SK-N-SH (cell line): ENCODE measurements around the gene KCNC3. TPM values are rescaled to one million over a fixed set of nuclear protein-coding genes. Genes with fewer than 3 reads are reported as not detected.
"Not testable (repeated sequence)": the region's sequence is repeated elsewhere in the genome, so short reads cannot be mapped to it uniquely, and the experiment has no call there.

Experiments used
- CTCF ChIA-PET: fragments of 300-600, 350-600 bp; formaldehyde crosslinking; extraction: SDS; loops from one replicate; lab custom pipeline; 2021; lab: Yijun Ruan, JAX
- POLR2A ChIA-PET: fragments of 350-600 bp; sonication (Branson Sonifier 250); formaldehyde crosslinking; extraction: SDS; loops from one replicate; lab custom pipeline; 2020; ENCODE audit warnings: antibody characterized with exemption, inconsistent platforms; lab: Yijun Ruan, JAX
- DNase-seq: peaks from one replicate; pipeline ENCODE4 v3.0.0; 2012
- H2AFZ ChIP-seq: fragments of 200-600 bp; sonication (generic); 2 replicates; pipeline ENCODE4 v1.8.1; 2016; ENCODE audit warnings: antibody characterized with exemption, mild to moderate bottlenecking, low read depth
- H3F3A ChIP-seq: fragments of 200-600 bp; sonication (generic); replicated peaks from 2 replicates; pipeline ENCODE3; 2016; ENCODE audit warnings: antibody characterized with exemption, mild to moderate bottlenecking; ENCODE audit not compliant: insufficient read depth
- H3K27ac ChIP-seq, 2 experiments: fragments of 200-500 bp in 1 of 2; fragments of 200-600 bp in 1 of 2; sonication (Bioruptor generic) in 1 of 2; sonication (generic), shearing (Covaris generic) in 1 of 2; 2 replicates each; pipeline versions ENCODE4 v1.5.1 to v1.6.1; 2014 to 2016; ENCODE audit warnings: low read depth in 2 of 2, inconsistent platforms in 1 of 2, low read length in 1 of 2, mild to moderate bottlenecking in 1 of 2, mixed read lengths in 1 of 2
- H3K27me3 ChIP-seq: fragments of 200-600 bp; sonication (generic), shearing (Covaris generic); 2 replicates; pipeline ENCODE4 v1.6.1; 2016; ENCODE audit warnings: mixed run types; ENCODE audit not compliant: insufficient read depth
- H3K36me3 ChIP-seq, 2 experiments: fragments of 200-500 bp in 1 of 2; fragments of 200-600 bp in 1 of 2; sonication (Bioruptor generic) in 1 of 2; sonication (generic) in 1 of 2; replicated peaks in 1 of 2; 2 replicates each; pipeline versions ENCODE3 to v1.5.1; 2014 to 2016; ENCODE audit warnings: low read length in 1 of 2, mild to moderate bottlenecking in 1 of 2; ENCODE audit not compliant: insufficient read depth in 2 of 2, control insufficient read depth in 1 of 2
- H3K4me1 ChIP-seq, 2 experiments: fragments of 200-500 bp in 1 of 2; fragments of 200-600 bp in 1 of 2; sonication (Bioruptor generic) in 1 of 2; sonication (generic), shearing (Covaris generic) in 1 of 2; 2 replicates each; pipeline versions ENCODE4 v1.5.1 to v1.6.1; 2014 to 2016; ENCODE audit warnings: low read depth in 1 of 2, low read length in 1 of 2, mixed run types in 1 of 2; ENCODE audit not compliant: insufficient read depth in 2 of 2, control insufficient read depth in 1 of 2
- H3K4me2 ChIP-seq: fragments of 200-600 bp; sonication (generic), shearing (Covaris generic); 2 replicates; pipeline ENCODE4 v1.6.1; 2017; ENCODE audit warnings: mixed run types
- H3K4me3 ChIP-seq, 2 experiments: fragments of 200-500 bp in 1 of 2; fragments of 200-600 bp in 1 of 2; sonication (Bioruptor generic) in 1 of 2; sonication (generic), shearing (Covaris generic) in 1 of 2; 2 replicates each; pipeline versions ENCODE4 v1.5.1 to v1.8.1; 2014 to 2016; ENCODE audit warnings: low read depth in 2 of 2, inconsistent platforms in 1 of 2, low read length in 1 of 2, mild to moderate bottlenecking in 1 of 2, mixed read lengths in 1 of 2, moderate library complexity in 1 of 2
- H3K79me2 ChIP-seq: fragments of 200-600 bp; sonication (generic); 2 replicates; pipeline ENCODE4 v1.8.1; 2017; ENCODE audit warnings: mild to moderate bottlenecking; ENCODE audit not compliant: insufficient read depth
- H3K9ac ChIP-seq: fragments of 200-600 bp; sonication (generic); 2 replicates; pipeline ENCODE4 v1.6.1; 2017; ENCODE audit warnings: mixed run types
- H3K9me2 ChIP-seq: fragments of 200-600 bp; sonication (generic); 2 replicates; pipeline ENCODE4 v1.6.1; 2017; ENCODE audit warnings: mixed run types
- H3K9me3 ChIP-seq: fragments of 200-600 bp; sonication (generic); 2 replicates; pipeline ENCODE4 v1.6.1; 2017; ENCODE audit warnings: mixed run types, mild to moderate bottlenecking, moderate library complexity
- H4K20me1 ChIP-seq: fragments of 200-600 bp; sonication (generic); 2 replicates; pipeline ENCODE4 v1.6.1; 2017; ENCODE audit warnings: mild to moderate bottlenecking, mixed run types; ENCODE audit not compliant: insufficient read depth
- FOSL2 ChIP-seq: IDR thresholded peaks from 2 replicates; pipeline ENCODE4 v1.4.0; 2012; ENCODE audit warnings: low read depth, mild to moderate bottlenecking, moderate library complexity, borderline replicate concordance
- FOXJ3 ChIP-seq: sonication (generic); formaldehyde crosslinking; IDR thresholded peaks from 2 replicates; pipeline ENCODE4 v1.5.1; 2020; ENCODE audit warnings: mild to moderate bottlenecking, missing genetic modification reagents
- GATA2 ChIP-seq: sonication (generic); formaldehyde crosslinking; IDR thresholded peaks from 2 replicates; pipeline ENCODE4 v1.5.0; 2020; ENCODE audit warnings: mild to moderate bottlenecking, missing genetic modification reagents
- NFIC ChIP-seq: IDR thresholded peaks from 2 replicates; pipeline ENCODE4 v1.4.0; 2012; ENCODE audit warnings: borderline replicate concordance
- POLR2AphosphoS5 ChIP-seq: IDR thresholded peaks from 2 replicates; pipeline ENCODE4 v1.6.1; 2012; ENCODE audit warnings: low read depth, low read length
- RXRA ChIP-seq: IDR thresholded peaks from 2 replicates; pipeline ENCODE4 v1.4.0; 2012; ENCODE audit warnings: low read depth, mild to moderate bottlenecking, borderline replicate concordance
- SMC3 ChIP-seq: IDR thresholded peaks from 2 replicates; pipeline ENCODE4 v1.6.1; 2012; ENCODE audit warnings: low read depth, low read length, improper control_type of control experiment
- TEAD4 ChIP-seq: IDR thresholded peaks from 2 replicates; pipeline ENCODE4 v1.4.0; 2012; ENCODE audit warnings: mild to moderate bottlenecking, borderline replicate concordance; ENCODE audit not compliant: insufficient read depth
- ZBTB33 ChIP-seq: IDR thresholded peaks from 2 replicates; pipeline ENCODE4 v1.4.0; 2012; ENCODE audit warnings: low read depth, borderline replicate concordance
- WGBS: methylation state at CpG from one replicate; pipeline ENCODE4 v1.1.6; 2017; ENCODE audit warnings: low lambda C conversion rate; 5-methylcytosine and 5-hydroxymethylcytosine counted together
- polyA plus RNA-seq, 3 experiments: library from polyadenylated mRNA; depleted of rRNA; stranded (reverse); fragments of >200 nt; gene quantifications; 2 replicates each; pipeline ENCODE4 v1.2.3, GENCODE V29; 2012
- TF ChIP-seq, protein P1 (sequence below): fragments of 200-600 bp; sonication (generic); IDR thresholded peaks from 2 replicates; pipeline ENCODE4 v1.6.1; 2017; ENCODE audit warnings: antibody characterized with exemption, mild to moderate bottlenecking, moderate library complexity
- TF ChIP-seq, protein P2 (sequence below): IDR thresholded peaks from 2 replicates; pipeline ENCODE4; 2012
- TF ChIP-seq, protein P3 (sequence below): IDR thresholded peaks from 2 replicates; pipeline ENCODE4 v1.6.1; 2012; ENCODE audit warnings: mild to moderate bottlenecking, low read depth, low read length, moderate library complexity

The KCNC3 gene
- polyA plus RNA-seq, 1 of the 3 experiments (the other 2 are of a cell fraction), result 0.30 TPM

GRCh38 chr19:50356691-50357177 is 27.6 kb upstream of the KCNC3 start (continued):
- TF ChIP-seq, protein P1, sequence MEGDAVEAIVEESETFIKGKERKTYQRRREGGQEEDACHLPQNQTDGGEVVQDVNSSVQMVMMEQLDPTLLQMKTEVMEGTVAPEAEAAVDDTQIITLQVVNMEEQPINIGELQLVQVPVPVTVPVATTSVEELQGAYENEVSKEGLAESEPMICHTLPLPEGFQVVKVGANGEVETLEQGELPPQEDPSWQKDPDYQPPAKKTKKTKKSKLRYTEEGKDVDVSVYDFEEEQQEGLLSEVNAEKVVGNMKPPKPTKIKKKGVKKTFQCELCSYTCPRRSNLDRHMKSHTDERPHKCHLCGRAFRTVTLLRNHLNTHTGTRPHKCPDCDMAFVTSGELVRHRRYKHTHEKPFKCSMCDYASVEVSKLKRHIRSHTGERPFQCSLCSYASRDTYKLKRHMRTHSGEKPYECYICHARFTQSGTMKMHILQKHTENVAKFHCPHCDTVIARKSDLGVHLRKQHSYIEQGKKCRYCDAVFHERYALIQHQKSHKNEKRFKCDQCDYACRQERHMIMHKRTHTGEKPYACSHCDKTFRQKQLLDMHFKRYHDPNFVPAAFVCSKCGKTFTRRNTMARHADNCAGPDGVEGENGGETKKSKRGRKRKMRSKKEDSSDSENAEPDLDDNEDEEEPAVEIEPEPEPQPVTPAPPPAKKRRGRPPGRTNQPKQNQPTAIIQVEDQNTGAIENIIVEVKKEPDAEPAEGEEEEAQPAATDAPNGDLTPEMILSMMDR, result no peak
- TF ChIP-seq GATA2 (CRISPR knock-in tag) (no peak), ZBTB33 (no peak), RXRA (no peak), NFIC (no peak), FOSL2 (no peak)

DNA sequence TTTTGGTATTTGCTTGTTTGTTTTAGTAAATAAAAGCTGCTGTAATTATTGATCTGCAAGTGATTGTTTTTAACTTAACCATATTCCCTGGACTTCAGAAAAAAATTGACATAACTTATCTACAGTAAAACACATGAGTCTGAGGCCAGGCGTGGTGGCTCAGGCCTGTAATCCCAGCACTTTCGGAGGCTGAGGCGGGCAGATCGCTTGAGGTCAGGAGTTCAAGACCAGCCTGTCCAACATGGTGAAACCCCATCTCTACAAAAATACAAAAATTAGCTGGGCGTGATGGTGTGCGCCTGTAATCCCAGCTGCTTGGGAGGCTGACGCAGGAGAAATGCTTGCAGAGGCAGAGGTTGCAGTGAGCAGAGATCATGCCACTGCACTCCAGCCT is 24.3 kb upstream of the KCNC3 start:
- H3K36me3 ChIP-seq, H3K4me1 ChIP-seq, H3K9ac ChIP-seq, H3K27ac ChIP-seq, H3K9me2 ChIP-seq, H2AFZ ChIP-seq, H3K4me2 ChIP-seq, H3K9me3 ChIP-seq, POLR2A ChIA-PET, DNase-seq, H3K27me3 ChIP-seq, H3F3A ChIP-seq, H4K20me1 ChIP-seq, H3K79me2 ChIP-seq, H3K4me3 ChIP-seq: not testable (repeated sequence)
- WGBS, result 80% methylated on average over 7 of the region's 7 CpGs
- CTCF ChIA-PET, result interaction anchor here (0.9 to 1.2 kb wide), 2 partner anchors 14 to 15 kb away, joined by 3 to 6 read pairs; no protein-coding TSS in a partner anchor

DNA sequence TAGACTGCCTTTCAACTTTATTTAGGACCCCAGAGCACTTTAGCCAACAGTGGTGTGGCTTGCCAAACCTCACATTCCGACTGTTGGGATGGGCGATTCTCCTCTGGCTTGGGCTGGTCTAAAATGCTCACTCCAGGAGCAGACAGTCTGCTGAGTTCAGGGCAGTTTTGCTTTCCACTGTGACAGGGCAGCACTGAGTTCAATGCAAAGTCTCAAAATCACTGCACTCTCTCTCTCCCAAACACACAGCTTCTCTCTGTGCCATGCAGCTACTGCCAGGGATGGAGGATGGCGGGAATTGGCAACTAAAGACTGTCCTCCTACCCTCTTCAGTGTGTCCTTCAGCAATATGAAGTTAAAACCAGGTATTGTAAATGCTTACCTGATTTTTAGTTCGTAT is 23.1 kb upstream of the KCNC3 start:
- Histone ChIP-seq H3K4me1 (no peaks in the 10 kb centered on the region; a peak in 1 of 4 replicates), H2AFZ (no peak overlapping the region), H3K27ac (no peak overlapping the region), H3K36me3 (no peaks in the 10 kb centered on the region), H4K20me1 (no peaks in the 10 kb centered on the region), H3K4me3 (no peak overlapping the region), H3K9me3 (no peaks in the 10 kb centered on the region), H3K27me3 (no peaks in the 10 kb centered on the region), H3K79me2 (no peaks in the 10 kb centered on the region), H3K9ac (no peak overlapping the region), H3K4me2 (no peak overlapping the region), H3F3A (no peaks in the 10 kb centered on the region), H3K9me2 (no peaks in the 10 kb centered on the region)
- WGBS, result 25% methylated on average over 2 of the region's 4 CpGs
- ChIA-PET CTCF (interaction anchor here (1.7 kb wide), 1 partner anchor 16 kb away, joined by 11 read pairs; no protein-coding TSS in a partner anchor), POLR2A (interaction anchor here (1.1 kb wide), 1 partner anchor 19 kb away, joined by 3 read pairs; no protein-coding TSS in a partner anchor)
- DNase-seq, result no peak
- no peak for TF ChIP-seq TEAD4
- TF ChIP-seq, protein P2, sequence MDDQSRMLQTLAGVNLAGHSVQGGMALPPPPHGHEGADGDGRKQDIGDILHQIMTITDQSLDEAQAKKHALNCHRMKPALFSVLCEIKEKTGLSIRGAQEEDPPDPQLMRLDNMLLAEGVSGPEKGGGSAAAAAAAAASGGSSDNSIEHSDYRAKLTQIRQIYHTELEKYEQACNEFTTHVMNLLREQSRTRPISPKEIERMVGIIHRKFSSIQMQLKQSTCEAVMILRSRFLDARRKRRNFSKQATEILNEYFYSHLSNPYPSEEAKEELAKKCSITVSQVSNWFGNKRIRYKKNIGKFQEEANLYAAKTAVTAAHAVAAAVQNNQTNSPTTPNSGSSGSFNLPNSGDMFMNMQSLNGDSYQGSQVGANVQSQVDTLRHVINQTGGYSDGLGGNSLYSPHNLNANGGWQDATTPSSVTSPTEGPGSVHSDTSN, result no peak
- no peak for TF ChIP-seq NFIC
- TF ChIP-seq, protein P3, sequence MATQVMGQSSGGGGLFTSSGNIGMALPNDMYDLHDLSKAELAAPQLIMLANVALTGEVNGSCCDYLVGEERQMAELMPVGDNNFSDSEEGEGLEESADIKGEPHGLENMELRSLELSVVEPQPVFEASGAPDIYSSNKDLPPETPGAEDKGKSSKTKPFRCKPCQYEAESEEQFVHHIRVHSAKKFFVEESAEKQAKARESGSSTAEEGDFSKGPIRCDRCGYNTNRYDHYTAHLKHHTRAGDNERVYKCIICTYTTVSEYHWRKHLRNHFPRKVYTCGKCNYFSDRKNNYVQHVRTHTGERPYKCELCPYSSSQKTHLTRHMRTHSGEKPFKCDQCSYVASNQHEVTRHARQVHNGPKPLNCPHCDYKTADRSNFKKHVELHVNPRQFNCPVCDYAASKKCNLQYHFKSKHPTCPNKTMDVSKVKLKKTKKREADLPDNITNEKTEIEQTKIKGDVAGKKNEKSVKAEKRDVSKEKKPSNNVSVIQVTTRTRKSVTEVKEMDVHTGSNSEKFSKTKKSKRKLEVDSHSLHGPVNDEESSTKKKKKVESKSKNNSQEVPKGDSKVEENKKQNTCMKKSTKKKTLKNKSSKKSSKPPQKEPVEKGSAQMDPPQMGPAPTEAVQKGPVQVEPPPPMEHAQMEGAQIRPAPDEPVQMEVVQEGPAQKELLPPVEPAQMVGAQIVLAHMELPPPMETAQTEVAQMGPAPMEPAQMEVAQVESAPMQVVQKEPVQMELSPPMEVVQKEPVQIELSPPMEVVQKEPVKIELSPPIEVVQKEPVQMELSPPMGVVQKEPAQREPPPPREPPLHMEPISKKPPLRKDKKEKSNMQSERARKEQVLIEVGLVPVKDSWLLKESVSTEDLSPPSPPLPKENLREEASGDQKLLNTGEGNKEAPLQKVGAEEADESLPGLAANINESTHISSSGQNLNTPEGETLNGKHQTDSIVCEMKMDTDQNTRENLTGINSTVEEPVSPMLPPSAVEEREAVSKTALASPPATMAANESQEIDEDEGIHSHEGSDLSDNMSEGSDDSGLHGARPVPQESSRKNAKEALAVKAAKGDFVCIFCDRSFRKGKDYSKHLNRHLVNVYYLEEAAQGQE, result no peak
- no peak for TF ChIP-seq POLR2AphosphoS5
- no peak for TF ChIP-seq SMC3
- no peak for TF ChIP-seq FOXJ3
- TF ChIP-seq, protein P1, result no peak
